GM21360 (cell line): ENCODE results near the gene SYT12.
"Not testable (repeated sequence)": the region's sequence is repeated elsewhere in the genome, so short reads cannot be mapped to it uniquely, and the experiment has no call there.

Experiments
- ATAC-seq: cut with Tn5 transposase; IDR thresholded peaks from one replicate; pipeline ENCODE4 v1.9.1; 2021; ENCODE audit warnings: mild to moderate bottlenecking, moderate library complexity; ENCODE audit not compliant: unreplicated experiment

SYT12 gene

GRCh38 chr11:67022961-67023956 is at the start of gene SYT12:
Gene SYT12 (plus strand): TSS chr11:67023134. CDS start chr11:67030145, 7,011 bp downstream.
- ATAC-seq, result no peak

GRCh38 chr11:66973956-66974580 is 48.9 kb upstream of the SYT12 start:
- no peak for ATAC-seq

GRCh38 chr11:66974724-66975404 is 48.1 kb upstream of the SYT12 start, which contains the start of gene C11orf86:
Gene C11orf86 (plus strand): TSS chr11:66975304. CDS start chr11:66975363, 59 bp downstream.
- no peak for ATAC-seq

- no peak for ATAC-seq
Observed at GRCh38 chr11:66975405-66976027, 47.4 kb upstream of the SYT12 start.

GRCh38 chr11:66976028-66976467 is 46.9 kb upstream of the SYT12 start:
- ATAC-seq, result no peak

GRCh38 chr11:66976925-66977324 is 46.0 kb upstream of the SYT12 start:
- ATAC-seq, result no peak

- no peak for ATAC-seq
Observed at GRCh38 chr11:66978229-66978628, 44.7 kb upstream of the SYT12 start.

GRCh38 chr11:66978717-66979116 is 44.2 kb upstream of the SYT12 start:
- ATAC-seq, result no peak

GRCh38 chr11:66979336-66979980 is 43.5 kb upstream of the SYT12 start:
- ATAC-seq, result no peak

GRCh38 chr11:66981976-66982578 is 40.9 kb upstream of the SYT12 start:
- no peak for ATAC-seq

GRCh38 chr11:66983275-66983924 is 39.5 kb upstream of the SYT12 start:
- ATAC-seq, result no peak

- ATAC-seq, result no peak
Observed at GRCh38 chr11:66985508-66986177, 37.3 kb upstream of the SYT12 start.

- no peak for ATAC-seq
Observed at GRCh38 chr11:66986178-66986545, 36.8 kb upstream of the SYT12 start.

GRCh38 chr11:66987158-66987620 is 35.7 kb upstream of the SYT12 start:
- ATAC-seq, result no peak

GRCh38 chr11:66987924-66988637 is 34.9 kb upstream of the SYT12 start:
- ATAC-seq, result no peak

GRCh38 chr11:66988741-66989140 is 34.2 kb upstream of the SYT12 start:
- not testable (repeated sequence) for ATAC-seq

- ATAC-seq, result not testable (repeated sequence)
Observed at GRCh38 chr11:66989360-66989759, 33.6 kb upstream of the SYT12 start.

GRCh38 chr11:66992041-66992440 is 30.9 kb upstream of the SYT12 start:
- no peak for ATAC-seq
